ENCODE measurements around the gene PXDC1. TPM values are rescaled to one million over a fixed set of nuclear protein-coding genes. Genes with fewer than 3 reads are reported as not detected.
"Not testable (repeated sequence)": the region's sequence is repeated elsewhere in the genome, so short reads cannot be mapped to it uniquely, and the experiment has no call there.

Gene PXDC1
- total RNA-seq, 4 donors from 2014 or later = 58.4 to 103 (median 72.4) TPM

DNA sequence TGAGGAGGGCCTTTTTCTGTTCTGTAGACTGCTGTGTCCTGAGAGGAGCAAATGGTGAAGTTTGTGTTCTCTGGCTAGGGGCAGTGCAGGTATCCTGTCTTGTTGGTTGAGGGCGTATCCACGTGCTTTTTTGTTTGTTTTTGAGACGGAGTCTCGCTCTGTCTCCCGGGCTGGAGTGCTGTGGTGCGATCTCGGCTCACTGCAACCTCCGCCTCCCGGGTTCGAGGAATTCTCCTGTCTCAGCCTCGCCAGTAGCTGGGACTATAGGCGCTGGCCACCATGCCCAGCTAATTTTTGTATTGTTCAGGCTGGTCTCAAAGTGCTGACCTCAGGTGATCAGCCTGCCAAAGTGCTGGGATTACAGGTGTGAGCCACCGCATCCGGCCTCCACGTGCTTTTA is 10.8 kb upstream of the PXDC1 start:
- TF ChIP-seq POLR2A (IDR thresholded peaks at IDR 0.05) = no peak
- TF ChIP-seq, protein P1, sequence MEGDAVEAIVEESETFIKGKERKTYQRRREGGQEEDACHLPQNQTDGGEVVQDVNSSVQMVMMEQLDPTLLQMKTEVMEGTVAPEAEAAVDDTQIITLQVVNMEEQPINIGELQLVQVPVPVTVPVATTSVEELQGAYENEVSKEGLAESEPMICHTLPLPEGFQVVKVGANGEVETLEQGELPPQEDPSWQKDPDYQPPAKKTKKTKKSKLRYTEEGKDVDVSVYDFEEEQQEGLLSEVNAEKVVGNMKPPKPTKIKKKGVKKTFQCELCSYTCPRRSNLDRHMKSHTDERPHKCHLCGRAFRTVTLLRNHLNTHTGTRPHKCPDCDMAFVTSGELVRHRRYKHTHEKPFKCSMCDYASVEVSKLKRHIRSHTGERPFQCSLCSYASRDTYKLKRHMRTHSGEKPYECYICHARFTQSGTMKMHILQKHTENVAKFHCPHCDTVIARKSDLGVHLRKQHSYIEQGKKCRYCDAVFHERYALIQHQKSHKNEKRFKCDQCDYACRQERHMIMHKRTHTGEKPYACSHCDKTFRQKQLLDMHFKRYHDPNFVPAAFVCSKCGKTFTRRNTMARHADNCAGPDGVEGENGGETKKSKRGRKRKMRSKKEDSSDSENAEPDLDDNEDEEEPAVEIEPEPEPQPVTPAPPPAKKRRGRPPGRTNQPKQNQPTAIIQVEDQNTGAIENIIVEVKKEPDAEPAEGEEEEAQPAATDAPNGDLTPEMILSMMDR (IDR thresholded peaks at IDR 0.05) = no peak
- peak in 1 of 2 donors; percentile 66 for DNase-seq (ENCODE audit: low spot score in 2 of 2)
- intact Hi-C loops (cut with DNase I; ENCODE audit: low total_unique reads) = no loop called here
- WGBS, 2 donors = 94 to 97% methylated on average over 15 of the region's 15 CpGs
- no peak overlapping the region for H3K4me3 ChIP-seq (ENCODE audit: low read depth, poor library complexity, severe bottlenecking)

DNA sequence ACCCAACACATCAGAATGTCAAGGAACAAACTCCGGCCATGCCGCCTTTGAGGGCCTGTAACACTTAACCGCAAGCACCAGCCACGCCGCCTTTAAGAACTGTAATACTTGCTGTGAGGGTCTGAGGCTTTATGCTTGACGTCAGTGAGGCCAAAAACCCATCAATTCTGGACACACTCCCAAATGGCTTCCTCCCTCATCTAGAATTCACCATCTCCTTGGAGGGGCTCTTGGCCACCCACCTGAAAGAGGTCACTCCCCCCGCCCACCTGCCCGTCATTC is 10.4 kb upstream of the PXDC1 start:
- H3K4me3 ChIP-seq (ENCODE audit: low read depth, poor library complexity, severe bottlenecking) = no peak overlapping the region
- intact Hi-C loops (cut with DNase I; ENCODE audit: low total_unique reads) = no loop called here
- TF ChIP-seq POLR2A (IDR thresholded peaks at IDR 0.05) = no peak
- TF ChIP-seq, protein P1 (IDR thresholded peaks at IDR 0.05) = no peak
- WGBS, 2 donors = 95 to 98% methylated on average over 8 of the region's 8 CpGs
- DNase-seq (ENCODE audit: low spot score in 2 of 2) = peak in 1 of 2 donors; percentile 61

DNA sequence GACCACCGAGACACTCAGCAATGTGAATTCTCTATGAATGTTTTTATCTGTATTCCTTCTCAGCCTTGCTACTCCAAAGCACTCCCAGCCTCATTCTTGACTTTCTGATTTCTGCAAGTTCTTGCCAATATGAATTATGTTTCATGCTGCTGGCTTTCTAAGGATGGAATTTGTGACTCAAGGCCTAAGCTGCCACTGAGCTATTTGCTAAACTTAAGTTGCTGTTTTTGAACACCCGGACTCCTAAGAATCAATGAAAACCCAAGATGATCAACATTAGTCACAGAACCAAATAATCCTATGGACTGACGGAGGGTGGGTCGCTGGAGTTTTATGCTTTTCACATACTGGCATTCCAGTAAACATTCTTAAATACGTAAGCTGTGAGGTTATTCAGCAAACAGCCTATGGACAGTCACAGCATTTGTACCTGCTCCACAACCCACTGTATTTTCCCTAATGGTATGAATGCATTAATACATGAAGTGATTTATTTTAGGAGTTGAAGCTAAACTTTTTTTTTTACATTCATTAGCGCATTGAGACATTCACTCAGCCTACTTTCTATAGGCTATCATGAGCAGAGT is 8.2 kb upstream of the PXDC1 start:
- peak in 1 of 2 donors; percentile 9 for DNase-seq (ENCODE audit: low spot score in 2 of 2)
- intact Hi-C loops (cut with DNase I; ENCODE audit: low total_unique reads) = loop anchor here (10.0 kb wide), 1 partner anchor 65 kb away; no protein-coding TSS in a partner anchor
- H3K4me3 ChIP-seq (ENCODE audit: low read depth, poor library complexity, severe bottlenecking) = no peak overlapping the region
- TF ChIP-seq, protein P1 (IDR thresholded peaks at IDR 0.05) = no peak
- WGBS, 2 donors = 52 to 58% methylated on average over 6 of the region's 6 CpGs

DNA sequence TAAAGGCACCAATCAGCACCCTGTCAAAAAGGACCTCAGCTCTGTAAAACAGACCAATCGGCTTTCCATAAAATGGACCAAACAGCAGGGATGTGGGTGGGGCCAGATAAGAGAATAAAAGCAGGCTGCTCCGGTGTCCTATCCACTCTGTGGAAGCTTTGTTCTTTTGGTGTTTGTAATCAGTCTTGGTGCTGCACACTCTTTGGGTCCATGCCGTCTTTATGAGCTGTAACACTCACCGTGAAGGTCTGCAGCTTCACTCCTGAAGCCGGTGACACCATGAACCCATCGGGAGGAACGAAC is 7.3 kb upstream of the PXDC1 start:
- intact Hi-C loops (cut with DNase I; ENCODE audit: low total_unique reads) = loop anchor here (10.0 kb wide), 1 partner anchor 66 kb away; no protein-coding TSS in a partner anchor
- 55 to 57% methylated on average over 7 of the region's 7 CpGs for WGBS, 2 donors
- peak in 1 of 2 donors; percentile 63 for DNase-seq (ENCODE audit: low spot score in 2 of 2)
- no peak for TF ChIP-seq POLR2A (IDR thresholded peaks at IDR 0.05)
- TF ChIP-seq, protein P1 (IDR thresholded peaks at IDR 0.05) = no peak
- no peak overlapping the region for H3K4me3 ChIP-seq (ENCODE audit: low read depth, poor library complexity, severe bottlenecking)

DNA sequence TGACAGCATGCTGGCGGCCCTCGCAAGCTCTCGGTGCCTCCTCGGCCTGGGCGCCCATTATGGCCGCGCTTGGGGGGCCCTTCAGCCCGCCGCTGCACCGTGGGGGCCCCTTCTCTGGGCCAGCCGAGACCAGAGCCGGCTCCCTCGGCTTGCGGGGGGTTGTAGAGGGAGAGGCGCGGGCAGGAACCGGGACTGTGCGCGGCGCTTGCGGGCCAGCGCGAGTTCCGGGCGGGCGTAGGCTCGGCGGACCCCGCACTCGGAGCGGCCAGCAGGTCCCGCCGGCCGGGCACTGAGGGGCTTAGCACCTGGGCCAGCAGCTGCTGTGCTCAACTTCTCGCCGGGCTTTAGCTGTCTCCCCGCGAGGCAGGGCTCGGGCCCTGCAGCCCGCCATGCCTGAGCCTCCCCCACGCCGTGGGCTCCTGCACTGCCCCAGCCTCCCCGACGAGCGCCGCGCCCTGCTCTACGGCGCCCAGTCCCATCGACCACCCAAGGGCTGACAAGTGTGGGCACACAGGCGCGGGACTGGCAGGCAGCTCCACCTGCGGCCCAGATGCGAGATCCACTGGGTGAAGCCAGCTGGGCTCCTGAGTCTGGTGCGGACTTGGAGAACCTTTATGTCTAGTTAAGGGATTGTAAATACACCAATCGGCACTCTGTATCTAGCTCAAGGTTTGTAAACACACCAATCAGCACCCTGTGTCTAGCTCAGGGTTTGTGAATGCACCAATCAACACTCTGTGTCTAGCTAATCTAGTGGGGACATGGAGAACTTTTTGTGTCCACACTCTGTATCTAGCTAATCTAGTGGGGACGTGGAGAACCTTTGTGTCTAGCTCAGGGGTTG is 6.7 kb upstream of the PXDC1 start:
- not testable (repeated sequence) for DNase-seq (ENCODE audit: low spot score in 2 of 2); H3K4me3 ChIP-seq (ENCODE audit: low read depth, poor library complexity, severe bottlenecking)
- intact Hi-C loops (cut with DNase I; ENCODE audit: low total_unique reads) = loop anchor here (10.0 kb wide), 1 partner anchor 67 kb away; no protein-coding TSS in a partner anchor
- 93 to 98% methylated on average over 57 of the region's 57 CpGs for WGBS, 2 donors

DNA sequence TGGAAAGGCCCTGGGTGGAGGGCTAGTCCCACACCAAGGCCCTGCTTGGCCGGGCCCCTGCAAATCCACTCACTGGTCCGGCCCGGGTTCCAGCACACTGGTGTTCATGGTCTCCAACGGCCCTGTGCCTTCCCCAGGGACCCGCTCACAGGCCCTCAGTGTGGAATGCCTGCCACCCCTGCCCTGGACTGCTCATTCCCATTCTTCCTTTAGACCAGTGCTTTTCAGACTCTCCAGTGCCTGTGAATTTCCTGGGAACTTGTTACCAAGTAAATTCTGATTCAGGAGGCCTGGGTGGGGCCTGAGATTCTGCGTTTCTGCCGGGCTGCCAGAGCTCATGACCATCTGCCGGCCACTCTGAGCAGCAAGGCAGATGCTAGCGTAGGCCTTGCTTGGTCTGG is 5.7 kb upstream of the PXDC1 start:
- no peak overlapping the region for H3K4me3 ChIP-seq (ENCODE audit: low read depth, poor library complexity, severe bottlenecking)
- DNase-seq (ENCODE audit: low spot score in 2 of 2) = peak in 1 of 2 donors; percentile 84
- TF ChIP-seq, protein P1 (IDR thresholded peaks at IDR 0.05) = no peak
- TF ChIP-seq POLR2A (IDR thresholded peaks at IDR 0.05) = no peak
- intact Hi-C loops (cut with DNase I; ENCODE audit: low total_unique reads) = loop anchor here (10.0 kb wide), 1 partner anchor 68 kb away; no protein-coding TSS in a partner anchor
- 75 to 87% methylated on average over 9 of the region's 9 CpGs for WGBS, 2 donors

Data from lower leg skin (tissue), 4 donors.